Measurements from ENCODE around the gene CEP44.

GRCh38 chr4:174281182-174281737, 2.5 kb upstream of the CEP44 start:
- TF ChIP-seq ZNF274 (IDR thresholded peaks at IDR 0.05; ENCODE audit: low read depth, low read length) (no peak), YY1 (IDR thresholded peaks at IDR 0.05; ENCODE audit: insufficient read depth, insufficient read length) (no peak), SUZ12 (IDR thresholded peaks at IDR 0.05; ENCODE audit: extremely low read depth, insufficient read depth, insufficient read length) (no peak)

All from NT2/D1 (cell line).